MM.1S (cell line): Measurements from ENCODE around the gene GMCL2.

Source experiments
- CTCF ChIP-seq: fragments of 300-600 bp; sonication (generic); IDR thresholded peaks from 2 replicates; pipeline ENCODE4 v1.5.1; 2016; ENCODE audit warnings: antibody characterized with exemption, low read length, mixed read lengths
- EZH2 ChIP-seq: fragments of 300-600 bp; sonication (generic); optimal IDR thresholded peaks from 2 replicates; pipeline ENCODE3; 2017; ENCODE audit warnings: low read depth, mild to moderate bottlenecking, antibody characterized with exemption, low read length, mixed read lengths
- EZH2phosphoT487 ChIP-seq: fragments of 300-600 bp; sonication (generic); IDR thresholded peaks from 2 replicates; pipeline ENCODE4 v1.6.1; 2018; ENCODE audit warnings: antibody characterized with exemption, low read length

- no peak for TF ChIP-seq CTCF
- no peak for TF ChIP-seq EZH2phosphoT487
- no peak for TF ChIP-seq EZH2
These were observed 23.5 kb upstream of the GMCL2 start for GRCh38 chr5:178210686-178211085.
